ENCODE data around the gene MTA2.
"Not testable (repeated sequence)": the region's sequence is repeated elsewhere in the genome, so short reads cannot be mapped to it uniquely, and the experiment has no call there.

MTA2 gene

GRCh38 chr11:62566247-62566646 lies 35.4 kb downstream of the MTA2 start:
- no peak for DNase-seq (ENCODE audit: low spot score)

GRCh38 chr11:62565100-62565802 lies 36.4 kb downstream of the MTA2 start:
- DNase-seq (ENCODE audit: low spot score), result no peak

GRCh38 chr11:62561677-62562230 lies 39.9 kb downstream of the MTA2 start:
- DNase-seq (ENCODE audit: low spot score), result not testable (repeated sequence)

GRCh38 chr11:62560566-62561103 lies 41.0 kb downstream of the MTA2 start:
- DNase-seq (ENCODE audit: low spot score), result peak; percentile 75

GRCh38 chr11:62559626-62560025 lies 42.0 kb downstream of the MTA2 start:
- DNase-seq (ENCODE audit: low spot score), result not testable (repeated sequence)

- no peak for DNase-seq (ENCODE audit: low spot score)
Observed at GRCh38 chr11:62559204-62559603, 42.5 kb downstream of the MTA2 start.

- DNase-seq (ENCODE audit: low spot score), result no peak
Observed at GRCh38 chr11:62558669-62559068, 43.0 kb downstream of the MTA2 start.

- DNase-seq (ENCODE audit: low spot score), result no peak
Observed at GRCh38 chr11:62556875-62557631, 44.6 kb downstream of the MTA2 start.

GRCh38 chr11:62556108-62556874 lies 45.4 kb downstream of the MTA2 start:
- DNase-seq (ENCODE audit: low spot score), result peak; percentile 99

- no peak for DNase-seq (ENCODE audit: low spot score)
Observed at GRCh38 chr11:62555464-62556107, 46.1 kb downstream of the MTA2 start.

GRCh38 chr11:62554387-62555167 lies 47.1 kb downstream of the MTA2 start:
- no peak for DNase-seq (ENCODE audit: low spot score)

GRCh38 chr11:62553839-62554361 lies 47.8 kb downstream of the MTA2 start:
- peak; percentile 21 for DNase-seq (ENCODE audit: low spot score)

- peak; percentile 82 for DNase-seq (ENCODE audit: low spot score)
Observed at GRCh38 chr11:62553080-62553838, 48.4 kb downstream of the MTA2 start.

GRCh38 chr11:62552485-62553079 lies 49.1 kb downstream of the MTA2 start:
- no peak for DNase-seq (ENCODE audit: low spot score)

GRCh38 chr11:62550478-62550877 lies 51.2 kb downstream of the MTA2 start:
- not testable (repeated sequence) for DNase-seq (ENCODE audit: low spot score)

GRCh38 chr11:62548545-62549335 lies 52.9 kb downstream of the MTA2 start:
- no peak for DNase-seq (ENCODE audit: low spot score)

- no peak for DNase-seq (ENCODE audit: low spot score)
Observed at GRCh38 chr11:62547691-62548281, 53.9 kb downstream of the MTA2 start.

Measured in COLO829 (cell line).